PFSK-1 (cell line): ENCODE measurements around the gene RPP14.

ENCODE experiments used
- FOXP2 ChIP-seq: optimal IDR thresholded peaks from 2 replicates; pipeline ENCODE3; 2011; ENCODE audit warnings: borderline replicate concordance, control low read depth, inconsistent platforms; ENCODE audit not compliant: insufficient read depth; ENCODE audit errors: extremely low read length, extremely low read depth
- POLR2AphosphoS5 ChIP-seq: IDR thresholded peaks from 2 replicates; pipeline ENCODE4 v1.6.1; 2012; ENCODE audit warnings: low read depth, mild to moderate bottlenecking, control low read depth, low read length, moderate library complexity
- REST ChIP-seq, 2 experiments: IDR thresholded peaks; 2 replicates each; pipeline versions ENCODE4 v1.6.1 to v1.8.0; 2011 to 2012; ENCODE audit warnings: low read depth in 2 of 2, low read length in 2 of 2, control low read depth in 1 of 2, inconsistent platforms in 1 of 2, mild to moderate bottlenecking in 1 of 2, moderate library complexity in 1 of 2; ENCODE audit not compliant: insufficient read depth in 1 of 2
- SIN3A ChIP-seq: IDR thresholded peaks from 2 replicates; pipeline ENCODE4 v1.6.1; 2012; ENCODE audit warnings: mild to moderate bottlenecking, low read length, moderate library complexity, borderline replicate concordance; ENCODE audit not compliant: insufficient read depth
- TAF1 ChIP-seq: IDR thresholded peaks from 2 replicates; pipeline ENCODE4 v1.6.1; 2012; ENCODE audit warnings: low read length, control low read depth, borderline replicate concordance; ENCODE audit not compliant: insufficient read depth

RPP14 gene

GRCh38 chr3:58296269-58296668 lies 9.8 kb upstream of the RPP14 start:
- TF ChIP-seq REST (IDR thresholded peaks at IDR 0.05; ENCODE audit: insufficient read depth in 1 of 2, low read depth in 2 of 2, low read length in 2 of 2), result no peak
- TF ChIP-seq FOXP2, result no peak
- no peak for TF ChIP-seq SIN3A
- no peak for TF ChIP-seq POLR2AphosphoS5

GRCh38 chr3:58296843-58297242 lies 9.2 kb upstream of the RPP14 start:
- TF ChIP-seq TAF1 (no peak), POLR2AphosphoS5 (no peak), SIN3A (no peak), FOXP2 (no peak), REST (IDR thresholded peaks at IDR 0.05; ENCODE audit: insufficient read depth in 1 of 2, low read depth in 2 of 2, low read length in 2 of 2) (no peak)

GRCh38 chr3:58298190-58298589 lies 7.9 kb upstream of the RPP14 start:
- no peak for TF ChIP-seq REST (IDR thresholded peaks at IDR 0.05; ENCODE audit: insufficient read depth in 1 of 2, low read depth in 2 of 2, low read length in 2 of 2)
- no peak for TF ChIP-seq POLR2AphosphoS5
- no peak for TF ChIP-seq FOXP2
- no peak for TF ChIP-seq TAF1
- no peak for TF ChIP-seq SIN3A

- TF ChIP-seq FOXP2, result no peak
These were observed 7.0 kb upstream of the RPP14 start for GRCh38 chr3:58299075-58299474.

GRCh38 chr3:58299839-58300516 lies 6.1 kb upstream of the RPP14 start:
- no peak for TF ChIP-seq FOXP2
- TF ChIP-seq REST (IDR thresholded peaks at IDR 0.05; ENCODE audit: insufficient read depth in 1 of 2, low read depth in 2 of 2, low read length in 2 of 2), result no peak
- no peak for TF ChIP-seq TAF1
- TF ChIP-seq POLR2AphosphoS5, result no peak
- no peak for TF ChIP-seq SIN3A
